SK-N-SH treated with all-trans-retinoic acid at 6 μM for 48 hours (cell line): ENCODE measurements around the gene ITLN1.

ENCODE experiments used
- ATAC-seq: fragments of 200-7000 bp; cut with Tn5 transposase; 3 replicates; pipeline ENCODE4 v1.9.1; 2020; ENCODE audit warnings: mild to moderate bottlenecking, moderate library complexity
- ARNTL ChIP-seq: fragments of 450-650 bp; formaldehyde crosslinking; IDR thresholded peaks from 2 replicates; pipeline ENCODE4 v1.5.0; 2020; ENCODE audit warnings: low read depth, mild to moderate bottlenecking, moderate library complexity, borderline replicate concordance
- CSDC2 ChIP-seq: fragments of 250-450 bp; sonication (Bioruptor Pico); IDR thresholded peaks from 2 replicates; pipeline ENCODE4 v1.5.0; 2020; ENCODE audit warnings: mild to moderate bottlenecking, moderate library complexity
- ESRRG ChIP-seq: fragments of 250-450 bp; sonication (Bioruptor Pico); IDR thresholded peaks from 2 replicates; pipeline ENCODE4 v1.6.1; 2021; ENCODE audit warnings: mild to moderate bottlenecking
- GLIS3 ChIP-seq: fragments of 250-450 bp; sonication (Bioruptor Pico); IDR thresholded peaks from 2 replicates; pipeline ENCODE4 v1.5.0; 2020; ENCODE audit warnings: mild to moderate bottlenecking, moderate library complexity
- ISL1 ChIP-seq: fragments of 250-450 bp; sonication (Bioruptor Pico); IDR thresholded peaks from 2 replicates; pipeline ENCODE4 v2.1.2; 2022; ENCODE audit warnings: mild to moderate bottlenecking, moderate library complexity
- OSR1 ChIP-seq: fragments of 250-450 bp; sonication (Bioruptor Pico); IDR thresholded peaks from 2 replicates; pipeline ENCODE4 v1.8.0; 2022; ENCODE audit warnings: moderate library complexity, mild to moderate bottlenecking, inconsistent platforms
- PATZ1 ChIP-seq: fragments of 250-450 bp; sonication (Bioruptor Pico); IDR thresholded peaks from 2 replicates; pipeline ENCODE4 v1.8.0; 2020; ENCODE audit warnings: mild to moderate bottlenecking, moderate library complexity, borderline replicate concordance
- PPARA ChIP-seq: fragments of 250-450 bp; sonication (Bioruptor Pico); IDR thresholded peaks from 2 replicates; pipeline ENCODE4 v1.5.0; 2020; ENCODE audit warnings: mild to moderate bottlenecking, borderline replicate concordance
- RARB ChIP-seq: fragments of 250-450 bp; sonication (Bioruptor Pico); IDR thresholded peaks from 2 replicates; pipeline ENCODE4 v1.8.0; 2021; ENCODE audit warnings: mild to moderate bottlenecking, moderate library complexity
- SNAI2 ChIP-seq: fragments of 250-450 bp; sonication (Bioruptor Pico); IDR thresholded peaks from 2 replicates; pipeline ENCODE4 v1.5.0; 2020; ENCODE audit warnings: mild to moderate bottlenecking, moderate library complexity
- TCF4 ChIP-seq: fragments of 250-450 bp; sonication (Bioruptor Pico); IDR thresholded peaks from 2 replicates; pipeline ENCODE4 v1.8.0; 2021; ENCODE audit warnings: mild to moderate bottlenecking, moderate library complexity, borderline replicate concordance
- TOX ChIP-seq: fragments of 250-450 bp; sonication (Bioruptor Pico); IDR thresholded peaks from 2 replicates; pipeline ENCODE4 v1.8.0; 2021; ENCODE audit warnings: mild to moderate bottlenecking, moderate library complexity, borderline replicate concordance
- ZC3H10 ChIP-seq: fragments of 250-450 bp; sonication (Bioruptor Pico); IDR thresholded peaks from 2 replicates; pipeline ENCODE4 v1.5.1; 2021; ENCODE audit warnings: mild to moderate bottlenecking, moderate library complexity
- ZFP3 ChIP-seq: fragments of 250-450 bp; sonication (Bioruptor Pico); IDR thresholded peaks from 2 replicates; pipeline ENCODE4 v1.5.0; 2020; ENCODE audit warnings: mild to moderate bottlenecking, moderate library complexity
- ZFP30 ChIP-seq: fragments of 450-650 bp; formaldehyde crosslinking; IDR thresholded peaks from 2 replicates; pipeline ENCODE4 v1.5.0; 2022; ENCODE audit warnings: mild to moderate bottlenecking, moderate library complexity
- ZNF565 ChIP-seq: fragments of 450-650 bp; formaldehyde crosslinking; conservative IDR thresholded peaks from 2 replicates; pipeline ENCODE4 v1.5.0; 2020; ENCODE audit warnings: low read depth, mild to moderate bottlenecking, moderate library complexity
- ZNF70 ChIP-seq: fragments of 450-650 bp; formaldehyde crosslinking; IDR thresholded peaks from 2 replicates; pipeline ENCODE4 v1.5.0; 2020; ENCODE audit warnings: mild to moderate bottlenecking, moderate library complexity
- ZNF8 ChIP-seq: fragments of 450-650 bp; formaldehyde crosslinking; IDR thresholded peaks from 2 replicates; pipeline ENCODE4 v1.5.0; 2020; ENCODE audit warnings: mild to moderate bottlenecking, moderate library complexity
- TF ChIP-seq, protein P1 (sequence below): fragments of 250-450 bp; sonication (Bioruptor Pico); IDR thresholded peaks from 2 replicates; pipeline ENCODE4 v1.5.0; 2020; ENCODE audit warnings: mild to moderate bottlenecking, moderate library complexity
- TF ChIP-seq, protein P2 (sequence below): fragments of 250-450 bp; sonication (Bioruptor Pico); IDR thresholded peaks from 2 replicates; pipeline ENCODE4 v1.5.1; 2020; ENCODE audit warnings: low read depth, mild to moderate bottlenecking, moderate library complexity
- TF ChIP-seq, protein P3 (sequence below): fragments of 250-450 bp; sonication (Bioruptor Pico); IDR thresholded peaks from 2 replicates; pipeline ENCODE4 v1.5.1; 2021; ENCODE audit warnings: mild to moderate bottlenecking, moderate library complexity
- TF ChIP-seq, protein P4 (sequence below): fragments of 250-450 bp; sonication (Bioruptor Pico); IDR thresholded peaks from 2 replicates; pipeline ENCODE4 v1.8.0; 2021; ENCODE audit warnings: low read depth, mild to moderate bottlenecking, moderate library complexity, borderline replicate concordance

The ITLN1 gene

DNA sequence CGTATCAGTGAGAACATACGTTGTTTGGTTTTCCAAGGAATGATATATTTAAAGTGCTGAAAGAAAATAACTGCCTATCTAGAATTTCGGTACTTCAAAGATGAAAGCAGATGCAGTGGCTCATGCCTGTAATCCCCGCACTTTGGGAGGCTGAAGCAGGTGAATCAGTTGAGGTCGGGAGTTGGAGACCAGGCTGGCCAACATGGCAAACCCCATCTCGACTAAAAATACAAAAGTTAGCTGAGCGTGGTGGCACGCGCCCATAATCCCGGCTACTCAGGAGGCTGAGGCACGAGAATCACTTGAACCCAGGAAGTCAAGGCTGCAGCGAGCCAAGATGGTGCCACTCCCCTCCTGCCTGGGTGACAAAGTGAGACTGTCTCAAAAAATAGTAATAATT, 38.7 kb downstream of the ITLN1 start (continued):
- TF ChIP-seq PATZ1 (CRISPR knock-in tag) (no peak), CSDC2 (CRISPR knock-in tag) (no peak), ZFP3 (CRISPR knock-in tag) (no peak), ZNF8 (CRISPR knock-in tag) (no peak), ARNTL (CRISPR knock-in tag) (no peak), SNAI2 (CRISPR knock-in tag) (no peak), ZNF565 (CRISPR knock-in tag) (no peak), ZFP30 (CRISPR knock-in tag) (no peak), RARB (CRISPR knock-in tag) (no peak)

GRCh38 chr1:160844447-160845232, 40.3 kb downstream of the ITLN1 start:
- no peak for ATAC-seq
- TF ChIP-seq ZC3H10 (CRISPR knock-in tag) (no peak), OSR1 (CRISPR knock-in tag) (no peak), ZFP30 (CRISPR knock-in tag) (no peak), GLIS3 (no peak), ISL1 (CRISPR knock-in tag) (no peak), PPARA (no peak), ZNF565 (CRISPR knock-in tag) (no peak)
- TF ChIP-seq, protein P1, sequence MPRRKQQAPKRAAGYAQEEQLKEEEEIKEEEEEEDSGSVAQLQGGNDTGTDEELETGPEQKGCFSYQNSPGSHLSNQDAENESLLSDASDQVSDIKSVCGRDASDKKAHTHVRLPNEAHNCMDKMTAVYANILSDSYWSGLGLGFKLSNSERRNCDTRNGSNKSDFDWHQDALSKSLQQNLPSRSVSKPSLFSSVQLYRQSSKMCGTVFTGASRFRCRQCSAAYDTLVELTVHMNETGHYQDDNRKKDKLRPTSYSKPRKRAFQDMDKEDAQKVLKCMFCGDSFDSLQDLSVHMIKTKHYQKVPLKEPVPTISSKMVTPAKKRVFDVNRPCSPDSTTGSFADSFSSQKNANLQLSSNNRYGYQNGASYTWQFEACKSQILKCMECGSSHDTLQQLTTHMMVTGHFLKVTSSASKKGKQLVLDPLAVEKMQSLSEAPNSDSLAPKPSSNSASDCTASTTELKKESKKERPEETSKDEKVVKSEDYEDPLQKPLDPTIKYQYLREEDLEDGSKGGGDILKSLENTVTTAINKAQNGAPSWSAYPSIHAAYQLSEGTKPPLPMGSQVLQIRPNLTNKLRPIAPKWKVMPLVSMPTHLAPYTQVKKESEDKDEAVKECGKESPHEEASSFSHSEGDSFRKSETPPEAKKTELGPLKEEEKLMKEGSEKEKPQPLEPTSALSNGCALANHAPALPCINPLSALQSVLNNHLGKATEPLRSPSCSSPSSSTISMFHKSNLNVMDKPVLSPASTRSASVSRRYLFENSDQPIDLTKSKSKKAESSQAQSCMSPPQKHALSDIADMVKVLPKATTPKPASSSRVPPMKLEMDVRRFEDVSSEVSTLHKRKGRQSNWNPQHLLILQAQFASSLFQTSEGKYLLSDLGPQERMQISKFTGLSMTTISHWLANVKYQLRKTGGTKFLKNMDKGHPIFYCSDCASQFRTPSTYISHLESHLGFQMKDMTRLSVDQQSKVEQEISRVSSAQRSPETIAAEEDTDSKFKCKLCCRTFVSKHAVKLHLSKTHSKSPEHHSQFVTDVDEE (CRISPR knock-in tag) = no peak
- TF ChIP-seq, protein P2, sequence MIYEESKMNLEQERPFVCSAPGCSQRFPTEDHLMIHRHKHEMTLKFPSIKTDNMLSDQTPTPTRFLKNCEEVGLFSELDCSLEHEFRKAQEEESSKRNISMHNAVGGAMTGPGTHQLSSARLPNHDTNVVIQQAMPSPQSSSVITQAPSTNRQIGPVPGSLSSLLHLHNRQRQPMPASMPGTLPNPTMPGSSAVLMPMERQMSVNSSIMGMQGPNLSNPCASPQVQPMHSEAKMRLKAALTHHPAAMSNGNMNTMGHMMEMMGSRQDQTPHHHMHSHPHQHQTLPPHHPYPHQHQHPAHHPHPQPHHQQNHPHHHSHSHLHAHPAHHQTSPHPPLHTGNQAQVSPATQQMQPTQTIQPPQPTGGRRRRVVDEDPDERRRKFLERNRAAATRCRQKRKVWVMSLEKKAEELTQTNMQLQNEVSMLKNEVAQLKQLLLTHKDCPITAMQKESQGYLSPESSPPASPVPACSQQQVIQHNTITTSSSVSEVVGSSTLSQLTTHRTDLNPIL (CRISPR knock-in tag) = no peak

DNA sequence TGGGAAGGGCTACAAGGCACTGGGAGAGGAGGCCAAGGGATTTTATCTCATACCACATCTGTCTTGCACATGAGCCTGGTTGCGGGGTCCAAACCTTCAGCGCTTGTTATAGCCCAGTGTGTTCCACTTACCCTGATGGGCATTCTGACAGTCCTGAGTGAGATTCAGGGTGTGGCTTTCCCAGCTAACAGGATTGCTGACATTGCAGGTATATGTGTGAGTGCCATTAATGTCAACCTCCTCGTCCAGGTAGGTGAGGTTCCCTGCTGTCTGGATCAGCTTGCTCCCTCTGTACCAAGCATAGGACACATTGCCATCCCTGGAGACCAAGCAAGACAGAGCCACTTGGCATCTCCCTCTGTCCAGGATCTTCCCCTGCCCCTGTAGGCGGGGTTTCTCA, 43.9 kb downstream of the ITLN1 start:
- TF ChIP-seq ZNF8 (CRISPR knock-in tag) (no peak), ESRRG (no peak), OSR1 (CRISPR knock-in tag) (no peak), ISL1 (CRISPR knock-in tag) (no peak), GLIS3 (no peak)
- TF ChIP-seq, protein P3, sequence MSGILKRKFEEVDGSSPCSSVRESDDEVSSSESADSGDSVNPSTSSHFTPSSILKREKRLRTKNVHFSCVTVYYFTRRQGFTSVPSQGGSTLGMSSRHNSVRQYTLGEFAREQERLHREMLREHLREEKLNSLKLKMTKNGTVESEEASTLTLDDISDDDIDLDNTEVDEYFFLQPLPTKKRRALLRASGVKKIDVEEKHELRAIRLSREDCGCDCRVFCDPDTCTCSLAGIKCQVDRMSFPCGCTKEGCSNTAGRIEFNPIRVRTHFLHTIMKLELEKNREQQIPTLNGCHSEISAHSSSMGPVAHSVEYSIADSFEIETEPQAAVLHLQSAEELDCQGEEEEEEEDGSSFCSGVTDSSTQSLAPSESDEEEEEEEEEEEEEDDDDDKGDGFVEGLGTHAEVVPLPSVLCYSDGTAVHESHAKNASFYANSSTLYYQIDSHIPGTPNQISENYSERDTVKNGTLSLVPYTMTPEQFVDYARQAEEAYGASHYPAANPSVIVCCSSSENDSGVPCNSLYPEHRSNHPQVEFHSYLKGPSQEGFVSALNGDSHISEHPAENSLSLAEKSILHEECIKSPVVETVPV (CRISPR knock-in tag) = no peak
- no peak for ATAC-seq

- TF ChIP-seq, protein P4, sequence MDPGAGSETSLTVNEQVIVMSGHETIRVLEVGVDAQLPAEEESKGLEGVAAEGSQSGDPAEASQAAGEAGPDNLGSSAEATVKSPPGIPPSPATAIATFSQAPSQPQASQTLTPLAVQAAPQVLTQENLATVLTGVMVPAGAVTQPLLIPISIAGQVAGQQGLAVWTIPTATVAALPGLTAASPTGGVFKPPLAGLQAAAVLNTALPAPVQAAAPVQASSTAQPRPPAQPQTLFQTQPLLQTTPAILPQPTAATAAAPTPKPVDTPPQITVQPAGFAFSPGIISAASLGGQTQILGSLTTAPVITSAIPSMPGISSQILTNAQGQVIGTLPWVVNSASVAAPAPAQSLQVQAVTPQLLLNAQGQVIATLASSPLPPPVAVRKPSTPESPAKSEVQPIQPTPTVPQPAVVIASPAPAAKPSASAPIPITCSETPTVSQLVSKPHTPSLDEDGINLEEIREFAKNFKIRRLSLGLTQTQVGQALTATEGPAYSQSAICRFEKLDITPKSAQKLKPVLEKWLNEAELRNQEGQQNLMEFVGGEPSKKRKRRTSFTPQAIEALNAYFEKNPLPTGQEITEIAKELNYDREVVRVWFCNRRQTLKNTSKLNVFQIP (CRISPR knock-in tag) = no peak
- TF ChIP-seq ISL1 (CRISPR knock-in tag) (no peak), GLIS3 (no peak), TOX (CRISPR knock-in tag) (no peak), ESRRG (no peak), TCF4 (CRISPR knock-in tag) (no peak), ZNF70 (CRISPR knock-in tag) (no peak)
- TF ChIP-seq, protein P1 (CRISPR knock-in tag) = no peak
- TF ChIP-seq, all 23 proteins: peak for 0
- no peak for ATAC-seq
Observed at GRCh38 chr1:160839746-160840145, 45.2 kb downstream of the ITLN1 start.
